ENCODE measurements around the gene ZNF48.

GRCh38 chr16:30353438-30354129 lies 41.6 kb upstream of the ZNF48 start:
- TF ChIP-seq CTCF (IDR thresholded peaks at IDR 0.05) (no peak), EZH2 (IDR thresholded peaks at IDR 0.05; ENCODE audit: borderline replicate concordance, insufficient read depth, low read depth, low read length, poor library complexity, severe bottlenecking) (no peak)
